HCT116 (cell line): Measurements from ENCODE around the gene GPR17. TPM values are rescaled to one million over a fixed set of nuclear protein-coding genes. Genes with fewer than 3 reads are reported as not detected.

ENCODE experiments used
- ATAC-seq: fragments of 200-7000 bp; cut with Tn5 transposase; 2 replicates; pipeline ENCODE4 v1.9.1; 2020; ENCODE audit warnings: mild to moderate bottlenecking, moderate library complexity
- BruUV-seq: library from RNA; stranded (reverse); fragments of 400-500 nt; replicated peaks from 2 replicates; lab custom pipeline; 2021; lab: Mats Ljungman, UMichigan
- CTCF ChIA-PET: fragments of 300-600 bp; sonication (Branson Sonifier 250); formaldehyde crosslinking; loops from one replicate; lab custom pipeline; 2021; ENCODE audit warnings: antibody characterized with exemption; lab: Charles Lee
- POLR2A ChIA-PET: fragments of 300-600, 350-600 bp; sonication (Branson Sonifier 250); formaldehyde crosslinking; loops from one replicate; lab custom pipeline; 2021; ENCODE audit warnings: antibody characterized with exemption; lab: Charles Lee
- RAD21 ChIA-PET, 2 experiments: fragments of 300-600 bp; sonication (Branson Sonifier 250); formaldehyde crosslinking; loops; one replicate each; lab custom pipeline; 2023; ENCODE audit warnings: low total read pairs in 2 of 2; ENCODE audit not compliant: uncharacterized antibody in 2 of 2, unreplicated experiment in 2 of 2, low non-redundant PET in 1 of 2; lab: Charles Lee
- DNase-seq: peaks from one replicate; pipeline ENCODE4 v3.0.0-alpha.2; 2010; ENCODE audit warnings: low read depth, low spot score
- H2AFZ ChIP-seq: fragments of 200-600 bp; shearing (Covaris generic), sonication (generic); 2 replicates; pipeline ENCODE4 v1.6.1; 2017; ENCODE audit warnings: low read depth, mixed run types, mixed read lengths, antibody characterized with exemption, low read length; ENCODE audit not compliant: poor library complexity, severe bottlenecking
- H3K27ac ChIP-seq: 2 replicates; pipeline ENCODE4 v1.5.1; 2012; ENCODE audit warnings: low read depth, low read length
- H3K27me3 ChIP-seq: fragments of 200-600 bp; sonication (generic); 2 replicates; pipeline ENCODE4 v1.6.1; 2016; ENCODE audit warnings: mixed run types, low read length, mixed read lengths; ENCODE audit not compliant: insufficient read depth
- H3K36me3 ChIP-seq, 2 experiments: fragments of 200-500 bp in 1 of 2; fragments of 200-600 bp in 1 of 2; sonication (Bioruptor generic) in 1 of 2; sonication (generic) in 1 of 2; 2 replicates each; pipeline versions ENCODE4 v1.5.1 to v1.6.1; 2014 to 2016; ENCODE audit warnings: low read length in 2 of 2, inconsistent platforms in 1 of 2, mixed read lengths in 1 of 2, mixed run types in 1 of 2; ENCODE audit not compliant: insufficient read depth in 2 of 2, control insufficient read depth in 1 of 2
- H3K4me1 ChIP-seq, 2 experiments: fragments of 200-600 bp in 1 of 2; sonication (generic) in 1 of 2; 2 replicates each; pipeline versions ENCODE4 v1.5.1 to v1.6.1; 2012 to 2017; ENCODE audit warnings: low read length in 2 of 2, inconsistent platforms in 1 of 2, mild to moderate bottlenecking in 1 of 2, mixed read lengths in 1 of 2, mixed run types in 1 of 2, moderate library complexity in 1 of 2; ENCODE audit not compliant: insufficient read depth in 2 of 2, control insufficient read depth in 1 of 2
- H3K4me2 ChIP-seq: fragments of 200-600 bp; sonication (generic); 2 replicates; pipeline ENCODE4 v1.6.1; 2017; ENCODE audit warnings: mixed run types, low read length, mixed read lengths
- H3K4me3 ChIP-seq, 2 experiments: fragments of 200-600 bp in 1 of 2; sonication (generic) in 1 of 2; replicated peaks in 1 of 2; 2 replicates each; pipeline ENCODE4 v1.5.1; 2011 to 2016; ENCODE audit warnings: low read length in 2 of 2, control low read depth in 1 of 2, low read depth in 1 of 2, mild to moderate bottlenecking in 1 of 2, mixed read lengths in 1 of 2, mixed run types in 1 of 2
- H3K79me2 ChIP-seq: fragments of 200-600 bp; sonication (generic); 2 replicates; pipeline ENCODE4 v1.6.1; 2017; ENCODE audit warnings: mild to moderate bottlenecking, mixed run types, low read length, moderate library complexity, mixed read lengths; ENCODE audit not compliant: insufficient read depth
- H3K9ac ChIP-seq: fragments of 200-600 bp; sonication (generic); 2 replicates; pipeline ENCODE4 v1.6.1; 2016; ENCODE audit warnings: low read length, mixed read lengths
- H3K9me2 ChIP-seq: fragments of 200-600 bp; sonication (generic), shearing (Covaris generic); 2 replicates; pipeline ENCODE4 v1.6.1; 2017; ENCODE audit warnings: mixed run types, mild to moderate bottlenecking, moderate library complexity; ENCODE audit not compliant: insufficient read depth
- H3K9me3 ChIP-seq, 2 experiments: fragments of 200-500 bp in 1 of 2; fragments of 200-600 bp in 1 of 2; sonication (Bioruptor generic) in 1 of 2; sonication (generic) in 1 of 2; 2 replicates each; pipeline ENCODE4 v1.6.1; 2014 to 2017; ENCODE audit warnings: low read length in 2 of 2, mixed read lengths in 2 of 2, inconsistent platforms in 1 of 2, low read depth in 1 of 2, mild to moderate bottlenecking in 1 of 2, mixed run types in 1 of 2, moderate library complexity in 1 of 2; ENCODE audit not compliant: control insufficient read depth in 1 of 2, insufficient read depth in 1 of 2
- H4K20me1 ChIP-seq: fragments of 200-600 bp; sonication (generic), shearing (Covaris generic); 2 replicates; pipeline ENCODE4 v1.6.1; 2017; ENCODE audit warnings: mixed run types, mild to moderate bottlenecking, moderate library complexity; ENCODE audit not compliant: insufficient read depth
- CBX3 ChIP-seq: IDR thresholded peaks from 2 replicates; pipeline ENCODE4 v1.6.1; 2012; ENCODE audit warnings: low read depth
- CEBPB ChIP-seq: IDR thresholded peaks from 2 replicates; pipeline ENCODE4 v1.6.1; 2012; ENCODE audit warnings: low read depth
- EGR1 ChIP-seq: IDR thresholded peaks from 2 replicates; pipeline ENCODE4 v1.6.1; 2012; ENCODE audit warnings: low read depth
- EZH2phosphoT487 ChIP-seq: fragments of 200-600 bp; IDR thresholded peaks from 2 replicates; pipeline ENCODE4 v1.6.1; 2018; ENCODE audit warnings: antibody characterized with exemption, borderline replicate concordance
- FOSL1 ChIP-seq: IDR thresholded peaks from 2 replicates; pipeline ENCODE4 v1.6.1; 2012; ENCODE audit warnings: low read depth
- JUND ChIP-seq: IDR thresholded peaks from 2 replicates; pipeline ENCODE4 v1.6.1; 2012
- POLR2A ChIP-seq: IDR thresholded peaks from 2 replicates; pipeline ENCODE4 v1.7.0; 2011; ENCODE audit warnings: borderline replicate concordance; ENCODE audit not compliant: insufficient read depth, insufficient read length; ENCODE audit errors: extremely low read depth
- POLR2AphosphoS5 ChIP-seq: IDR thresholded peaks from 2 replicates; pipeline ENCODE4 v1.6.1; 2011; ENCODE audit warnings: mild to moderate bottlenecking, low read depth, low read length, moderate library complexity
- SIN3A ChIP-seq: IDR thresholded peaks from 2 replicates; pipeline ENCODE4 v1.6.1; 2012; ENCODE audit warnings: low read depth
- SP1 ChIP-seq: IDR thresholded peaks from 2 replicates; pipeline ENCODE4 v1.6.1; 2012; ENCODE audit warnings: low read depth
- SRF ChIP-seq: IDR thresholded peaks from 2 replicates; pipeline ENCODE4 v1.6.1; 2012; ENCODE audit warnings: low read depth
- TCF7L2 ChIP-seq: IDR thresholded peaks from 2 replicates; pipeline ENCODE4 v1.7.0; 2011; ENCODE audit warnings: borderline replicate concordance, inconsistent platforms; ENCODE audit not compliant: insufficient read depth, insufficient read length; ENCODE audit errors: extremely low read depth
- ZBTB33 ChIP-seq: IDR thresholded peaks from 2 replicates; pipeline ENCODE4 v1.6.1; 2011; ENCODE audit warnings: mild to moderate bottlenecking, low read length, moderate library complexity; ENCODE audit not compliant: insufficient replicate concordance; ENCODE audit errors: extremely low read depth
- ZNF274 ChIP-seq: fragments of 200-500 bp; sonication (Bioruptor generic); IDR thresholded peaks from 2 replicates; pipeline ENCODE4 v1.6.1; 2014; ENCODE audit warnings: mild to moderate bottlenecking, low read depth, low read length, inconsistent platforms
- intact Hi-C: fragments of 100-400 bp; cut with micrococcal nuclease; formaldehyde crosslinking; loops from 2 replicates; pipeline ENCODE4 v1.10.0; 2022
- total RNA-seq: library from RNA; stranded (reverse); gene quantifications from one replicate; pipeline ENCODE4 v1.2.1, GENCODE V29; 2021; ENCODE audit not compliant: unreplicated experiment
- TF ChIP-seq, protein P1 (sequence below): IDR thresholded peaks from 2 replicates; pipeline ENCODE4 v1.6.1; 2012

The GPR17 gene
- total RNA-seq, 1 experiment from 2014 or later, result not detected

DNA sequence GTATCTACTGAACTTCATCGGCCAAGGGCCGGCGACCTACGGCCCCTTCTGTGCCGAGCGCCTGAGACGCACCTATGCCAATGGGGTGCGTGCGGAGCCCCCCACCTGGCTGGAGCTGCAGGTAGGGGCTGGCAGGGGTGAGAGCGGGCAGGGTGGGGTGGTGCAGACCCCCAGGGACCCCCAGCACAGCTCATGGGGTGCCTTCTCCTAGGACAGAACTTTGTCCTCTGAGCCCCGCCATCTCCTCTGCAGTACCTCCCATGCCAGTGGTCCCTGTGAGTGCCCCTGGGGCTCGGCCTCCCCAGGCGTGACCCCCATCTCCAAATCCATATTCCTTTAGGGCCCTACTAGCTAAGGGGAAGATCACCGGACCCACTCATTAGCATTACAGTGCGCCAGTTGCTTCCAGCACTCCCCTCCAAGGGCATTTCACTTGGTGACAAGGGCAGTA, 23.9 kb upstream of the GPR17 start:
- Histone ChIP-seq H2AFZ (no peak overlapping the region), H3K4me1 (peaks cover 0 to 20% of the 10 kb centered on the region in 2 experiments; a peak in 2 of 4 replicates)
- no peak for TF ChIP-seq SIN3A
- TF ChIP-seq POLR2AphosphoS5, result no peak
- no peak for TF ChIP-seq ZBTB33
- no peak for TF ChIP-seq CBX3
- no peak for TF ChIP-seq EGR1
- TF ChIP-seq SRF, result no peak
- no peak for TF ChIP-seq FOSL1
- TF ChIP-seq JUND, result no peak
- TF ChIP-seq, protein P1, sequence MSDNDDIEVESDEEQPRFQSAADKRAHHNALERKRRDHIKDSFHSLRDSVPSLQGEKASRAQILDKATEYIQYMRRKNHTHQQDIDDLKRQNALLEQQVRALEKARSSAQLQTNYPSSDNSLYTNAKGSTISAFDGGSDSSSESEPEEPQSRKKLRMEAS, result no peak
- TF ChIP-seq ZNF274, result no peak
- no peak for TF ChIP-seq EZH2phosphoT487
- TF ChIP-seq TCF7L2, result no peak
- TF ChIP-seq CEBPB, result no peak
- TF ChIP-seq POLR2A, result no peak
- no peak for TF ChIP-seq SP1
- TF ChIP-seq, all 23 proteins: peak for 0
- ChIA-PET POLR2A (no interaction called here), RAD21 (no interaction called here), CTCF (no interaction called here)
- H4K20me1 ChIP-seq, result no peaks in the 10 kb centered on the region
- no peaks in the 10 kb centered on the region for H3K79me2 ChIP-seq
- no peaks in the 10 kb centered on the region for H3K36me3 ChIP-seq
- no peaks in the 10 kb centered on the region for H3K27me3 ChIP-seq
- no peak for DNase-seq
- no TSS peak for BruUV-seq
- intact Hi-C loops, result no loop called here
- no peaks in the 10 kb centered on the region for H3K9me3 ChIP-seq
- no peak for ATAC-seq
- H3K27ac ChIP-seq, result no peak overlapping the region
- no peaks in the 10 kb centered on the region for H3K9me2 ChIP-seq
- no peak overlapping the region for H3K4me2 ChIP-seq
- H3K9ac ChIP-seq, result no peak overlapping the region
- H3K4me3 ChIP-seq, result no peak overlapping the region
